Heart right ventricle (tissue), 16 donors: ENCODE data around the gene OR2V2. TPM values are rescaled to one million over a fixed set of nuclear protein-coding genes. Genes with fewer than 3 reads are reported as not detected.
"Not testable (repeated sequence)": the region's sequence is repeated elsewhere in the genome, so short reads cannot be mapped to it uniquely, and the experiment has no call there.

Source experiments
- ATAC-seq, 8 donors: fragments of 200-7000 bp; cut with Tn5 transposase; one replicate each; pipeline ENCODE4 v1.9.1; 2020; ENCODE audit warnings: mild to moderate bottlenecking in 8 of 8, moderate library complexity in 8 of 8, moderate number of reproducible peaks in 1 of 8
- DNase-seq, 2 donors: peaks; one replicate each; pipeline ENCODE4 v3.0.0-alpha.2; 2020
- H3K27ac ChIP-seq, 10 donors: fragments of 200-600 bp; sonication (generic) in 2 of 10; one replicate each; pipeline versions ENCODE4 v1.5.0 to v1.8.0; 2020 to 2022; ENCODE audit warnings: mild to moderate bottlenecking in 3 of 10
- H3K27me3 ChIP-seq, 7 donors: fragments of 200-600 bp; one replicate each; pipeline ENCODE4 v1.8.0; 2021 to 2022; ENCODE audit warnings: mild to moderate bottlenecking in 2 of 7
- H3K36me3 ChIP-seq, 9 donors: fragments of 200-600 bp; sonication (generic) in 1 of 9; one replicate each; pipeline versions ENCODE4 v1.5.0 to v1.8.0; 2020 to 2022; ENCODE audit warnings: mild to moderate bottlenecking in 2 of 9
- H3K4me1 ChIP-seq, 9 donors: fragments of 200-600 bp; sonication (generic) in 1 of 9; one replicate each; pipeline versions ENCODE4 v1.5.0 to v1.8.0; 2020 to 2022; ENCODE audit warnings: mild to moderate bottlenecking in 4 of 9
- H3K4me3 ChIP-seq, 10 donors: fragments of 200-600 bp; sonication (generic) in 2 of 10; one replicate each; pipeline versions ENCODE4 v1.5.0 to v1.8.0; 2020 to 2022; ENCODE audit warnings: mild to moderate bottlenecking in 7 of 10, moderate library complexity in 2 of 10
- H3K9me3 ChIP-seq, 11 donors: fragments of 200-600 bp in 10 of 11; sonication (generic) in 2 of 11; one replicate each; pipeline versions ENCODE4 v1.5.0 to v1.8.0; 2013 to 2022; ENCODE audit warnings: mild to moderate bottlenecking in 2 of 11, control low read depth in 1 of 11, moderate library complexity in 1 of 11
- CTCF ChIP-seq, 9 donors: fragments of 200-600 bp; sonication (generic) in 2 of 9; IDR thresholded peaks; one replicate each; pipeline versions ENCODE4 v1.5.0 to v1.8.0; 2021 to 2022; ENCODE audit warnings: antibody characterized with exemption in 9 of 9, mild to moderate bottlenecking in 5 of 9, moderate library complexity in 1 of 9
- WGBS, 2 donors: extraction: QIAGEN DNeasy Blood & Tissue Kit; methylation state at CpG; one replicate each; pipeline ENCODE4 v1.1.7; 2013; ENCODE audit warnings: inconsistent platforms in 1 of 2; 5-methylcytosine and 5-hydroxymethylcytosine counted together
- intact Hi-C, 10 donors: fragments of 100-400 bp; cut with DNase I; formaldehyde crosslinking; loops; one replicate each; pipeline versions ENCODE4 v1.11.1 to v1.14.2; 2022
- polyA plus RNA-seq, 2 donors: library from polyadenylated mRNA; stranded (reverse); fragments of 200-250 nt; gene quantifications; one replicate each; pipeline ENCODE4 v1.2.3, GENCODE V29; 2013
- total RNA-seq, 10 donors: library from RNA; stranded (reverse); fragmentation: NEBNext Ultra II Directional in 3 of 10; extraction: Animal tissue kit (Norgen Biotek cat#: 25700) in 3 of 10; gene quantifications; one replicate each; pipeline versions ENCODE4 v1.2.1 to v1.2.4, GENCODE V29; 2021 to 2023
- donor health status: Arrhythmogenic right ventricular cardiomyopathy.
- donor health status: ischemic (EF 13 %, LVEDD 7.1; RV severe dilation, severe dysfunction).
- donor health status: healthy with polysubstance abuse.
- donor health status: DM: no; HTN: yes; CAD: no.
- donor health status: DM: no; HTN: no; CAD: no.
- donor health status: ischemic (EF 25% LVEDD 6.9; RV normal size, moderate dysfunction).
- donor health status: ischemic (EF 25% LVEDD 5.7; RV mildly dilated, moderate dysfunction).
- donor health status: healthy.
- donor health status: DM: yes; HTN: yes; CAD: no.
- donor health status: Ischemic cardiomyopathy.
- donor health status: ischemic (EF 35%, LVEDD 5.7; RV mildly dilated, moderate dysfunction).
- donor health status: nonischemic (EF 11% LVEDD 7.7; RV severe dilation, severe dysfunction).
- donor health status: DM: yes; HTN: yes; CAD: no.
- donor health status: PGD.
- donor health status: ischemic (EF 29% LVEDD 5.4; RV normal size, mild dysfunction).
- donor health status: nonischemic (EF 23%, LVEDD 6.1; RV moderate dilation, normal function).

The OR2V2 gene
- total and polyA plus RNA-seq, 12 donors = not detected

DNA sequence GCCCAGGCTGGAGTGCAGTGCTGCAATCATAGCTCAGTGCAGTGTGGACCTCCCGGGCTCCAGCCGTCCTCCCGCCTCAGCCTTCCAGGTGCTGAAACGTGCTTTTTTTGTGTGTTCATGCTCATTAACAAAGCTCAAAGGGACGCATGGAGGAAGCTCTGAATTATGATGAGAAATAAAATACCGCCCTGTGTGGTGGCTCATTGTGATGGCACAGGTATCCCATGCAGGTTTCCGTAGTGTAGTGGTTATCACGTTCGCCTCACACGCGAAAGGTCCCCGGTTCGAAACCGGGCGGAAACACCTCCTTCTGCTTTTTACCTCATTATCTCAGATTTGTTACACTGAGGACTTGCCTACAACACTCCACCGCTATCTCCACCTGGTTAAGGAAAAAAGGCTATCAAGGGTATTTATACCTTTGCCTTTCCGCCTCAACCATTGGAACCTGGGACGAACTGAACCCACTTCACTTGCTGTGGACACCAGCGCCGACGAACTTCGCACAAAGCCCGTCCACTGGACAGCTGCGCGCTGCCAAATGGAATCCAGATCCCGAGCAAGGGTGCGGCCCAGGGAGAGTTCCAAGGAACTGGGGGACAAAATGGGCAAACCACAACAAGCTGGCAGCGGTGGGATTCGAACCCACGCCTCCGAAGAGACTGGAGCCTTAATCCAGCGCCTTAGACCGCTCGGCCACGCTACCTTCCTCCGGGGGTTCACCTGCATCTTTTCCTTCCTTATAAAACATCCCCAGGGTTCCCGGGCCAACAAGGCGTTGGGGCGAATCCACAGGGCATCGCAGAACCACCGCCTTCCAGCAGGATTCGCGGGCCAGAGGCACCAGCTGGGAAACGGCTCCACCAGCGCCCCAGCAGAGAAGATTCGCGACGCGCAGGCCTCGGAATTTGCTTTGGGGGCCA is 26.3 kb downstream of the OR2V2 start:
- H3K27me3 ChIP-seq = peaks cover 8 to 92% (median 75%) of the 10 kb centered on the region in 7 donors
- H3K36me3 ChIP-seq = no peaks in the 10 kb centered on the region
- no peak for TF ChIP-seq CTCF (IDR thresholded peaks at IDR 0.05)
- intact Hi-C loops = no loop called here
- peaks cover 0 to 28% (median 15%) of the 10 kb centered on the region in 9 donors for H3K4me1 ChIP-seq
- H3K27ac ChIP-seq = peak overlapping the region in 8 of 10 donors; percentile 16 to 78 (median 68)
- DNase-seq (no peak), ATAC-seq (peak in 5 of 8 donors; percentile 16 to 48 (median 42))
- 3 to 10% methylated on average over 50 of the region's 50 CpGs for WGBS, 2 donors
- H3K9me3 ChIP-seq = no peaks in the 10 kb centered on the region
- peak overlapping the region in 5 of 10 donors; percentile 9 to 33 (median 15) for H3K4me3 ChIP-seq

DNA sequence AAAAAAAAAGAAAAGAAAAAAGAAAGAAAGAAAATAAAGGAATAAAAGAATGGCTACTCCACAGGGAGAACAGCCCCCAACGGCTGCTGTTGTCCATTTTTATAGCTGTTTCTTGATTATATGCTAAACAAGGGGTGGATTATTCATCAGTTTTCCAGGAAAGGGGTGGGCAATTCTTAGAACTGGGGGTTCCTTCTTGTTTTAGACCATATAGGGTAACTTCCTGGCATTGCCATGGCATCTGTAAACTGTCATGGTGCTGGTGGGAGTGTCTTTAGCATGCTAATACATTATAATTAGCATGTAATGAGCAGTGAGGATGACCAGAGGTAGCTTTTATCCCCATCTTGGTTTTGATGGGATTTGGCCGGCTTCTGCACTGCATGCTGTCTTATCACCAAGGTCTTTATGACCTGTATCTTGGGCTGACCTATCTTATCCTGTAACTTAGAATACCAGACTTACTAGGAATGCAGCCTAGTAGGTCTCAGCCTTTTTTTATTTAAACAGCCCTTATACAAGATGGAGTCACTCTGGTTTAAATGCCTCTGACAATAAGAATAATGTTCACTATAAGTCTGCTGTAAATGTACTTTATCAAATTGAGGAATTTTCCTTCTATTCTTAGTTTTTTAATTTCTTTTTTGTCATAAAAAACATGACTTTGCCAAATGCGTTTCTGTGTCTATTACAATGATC is 29.0 kb downstream of the OR2V2 start:
- WGBS, 2 donors = 67 to 69% methylated on average over 3 of the region's 3 CpGs
- H3K4me3 ChIP-seq = no peak overlapping the region
- peaks cover 0 to 18% (median 7%) of the 10 kb centered on the region in 9 donors for H3K4me1 ChIP-seq
- no peaks in the 10 kb centered on the region for H3K9me3 ChIP-seq
- no peak for DNase-seq
- ATAC-seq = no peak
- intact Hi-C loops = no loop called here
- no peaks in the 10 kb centered on the region for H3K36me3 ChIP-seq
- H3K27ac ChIP-seq = no peak overlapping the region
- H3K27me3 ChIP-seq = peaks cover 0 to 65% (median 51%) of the 10 kb centered on the region in 7 donors
- no peak for TF ChIP-seq CTCF (IDR thresholded peaks at IDR 0.05)

DNA sequence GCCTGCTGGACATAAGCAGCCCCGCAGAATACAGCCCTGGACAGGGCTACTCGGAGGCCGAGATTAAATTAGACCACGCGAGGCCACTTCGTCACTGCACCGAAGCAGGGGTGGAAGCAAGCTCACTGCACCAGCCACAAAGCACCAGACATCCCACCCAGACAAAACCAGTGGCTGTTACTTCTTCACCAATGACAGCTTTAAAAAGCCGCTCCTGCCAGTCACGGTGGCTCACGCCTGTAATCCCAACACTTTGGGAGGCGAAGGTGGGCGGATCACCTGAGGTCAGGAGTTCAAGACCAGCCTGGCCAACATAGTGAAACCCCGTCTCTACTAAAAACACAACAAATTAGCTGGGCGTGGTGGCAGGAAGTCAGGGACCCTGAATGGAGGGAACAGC is 30.2 kb downstream of the OR2V2 start:
- WGBS, 2 donors = 72 to 75% methylated on average over 14 of the region's 14 CpGs
- DNase-seq, ATAC-seq, H3K9me3 ChIP-seq, intact Hi-C loops, H3K4me3 ChIP-seq, H3K36me3 ChIP-seq, H3K27ac ChIP-seq: not testable (repeated sequence)
- H3K27me3 ChIP-seq = peaks cover 0 to 53% (median 39%) of the 10 kb centered on the region in 7 donors
- peaks cover 0 to 23% (median 10%) of the 10 kb centered on the region in 9 donors for H3K4me1 ChIP-seq

- DNase-seq (peak; percentile 68 to 69), ATAC-seq (peak; percentile 67 to 87 (median 82))
- Histone ChIP-seq H3K36me3 (no peaks in the 10 kb centered on the region), H3K4me3 (no peak overlapping the region), H3K27me3 (peaks cover 0 to 10% (median 0%) of the 10 kb centered on the region in 7 donors), H3K9me3 (no peaks in the 10 kb centered on the region), H3K27ac (no peak overlapping the region), H3K4me1 (peaks cover 0 to 31% (median 16%) of the 10 kb centered on the region in 9 donors)
- intact Hi-C loops = loop anchor here in 6 of 10 donors (5.0 to 10.0 kb wide), 5 partner anchors 63 to 397 kb away; partner anchors contain the start of genes MGAT1 (in 3 of the 6), TRIM52 (in 3 of the 6) and RACK1 (in 1 of the 6)
- WGBS, 2 donors = 38 to 42% methylated on average over 25 of the region's 25 CpGs
- TF ChIP-seq CTCF (IDR thresholded peaks at IDR 0.05) = peak; percentile 60 to 91 (median 79)
These were observed 34.5 kb downstream of the OR2V2 start for GRCh38 chr5:181181650-181182565.
